Subcutaneous adipose tissue (tissue), 4 donors: ENCODE data around the gene FOXD2. TPM values are rescaled to one million over a fixed set of nuclear protein-coding genes. Genes with fewer than 3 reads are reported as not detected.

Experiments used
- CTCF ChIP-seq: fragments of 450-650 bp; IDR thresholded peaks from one replicate; pipeline ENCODE4 v1.5.1; 2016; ENCODE audit warnings: low read depth, mild to moderate bottlenecking, control low read depth, antibody characterized with exemption, moderate library complexity
- total RNA-seq, 4 donors: library from RNA; depleted of rRNA; stranded (reverse); fragments of >200 nt; gene quantifications; one replicate each; pipeline ENCODE4 v1.1.0, GENCODE V29; 2016

The FOXD2 gene
- total RNA-seq, 4 donors from 2014 or later = under 0.01 to 0.38 (median 0.17) TPM; not detected in 1

DNA sequence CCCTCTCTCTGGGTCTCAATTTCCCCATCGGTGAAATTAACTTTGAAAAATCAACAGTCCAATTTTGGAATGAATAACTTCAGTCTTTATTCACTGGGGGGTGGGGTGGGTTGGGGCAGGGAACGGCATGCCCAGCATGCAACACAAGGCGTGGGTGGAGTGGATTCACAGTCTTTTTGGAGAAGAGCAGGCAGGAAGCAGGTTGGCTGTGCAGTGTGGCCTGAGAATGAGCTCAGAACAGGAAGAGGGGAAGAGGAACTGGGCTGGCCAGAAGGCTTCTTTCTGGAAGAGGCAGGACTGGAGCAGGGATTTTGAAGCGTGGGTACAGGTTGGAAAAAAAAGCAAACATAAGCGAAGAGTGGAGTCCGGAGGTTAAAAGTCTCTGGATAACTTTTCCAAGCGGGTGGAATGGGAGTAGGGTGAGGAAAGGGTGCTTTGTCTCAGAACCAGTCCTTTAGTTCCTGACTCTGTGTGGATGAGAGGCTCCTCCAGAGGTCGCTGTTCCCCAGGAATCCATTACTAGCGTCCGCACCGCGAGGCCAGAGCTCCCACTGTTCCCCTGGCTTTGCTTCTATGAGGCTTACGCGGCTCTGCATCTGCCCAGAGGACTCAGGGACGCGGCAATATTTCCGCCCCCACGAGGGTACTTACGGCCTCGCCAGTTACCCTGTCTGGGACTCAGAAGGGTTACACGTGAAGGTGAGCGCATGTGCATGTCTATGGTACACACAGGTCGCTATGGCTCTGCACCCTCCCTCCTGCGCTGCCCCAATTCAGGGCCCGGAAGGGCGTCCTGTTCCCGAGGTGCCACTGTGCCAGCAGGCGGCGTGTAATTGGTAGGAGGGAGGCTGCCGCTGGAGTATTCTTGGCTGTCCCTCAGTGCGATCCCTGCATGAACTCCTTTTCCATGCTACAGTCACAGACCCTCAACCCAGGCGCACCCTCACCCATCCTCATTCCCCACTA lies 5.5 kb upstream of the FOXD2 start:
- no peak for TF ChIP-seq CTCF

- no peak for TF ChIP-seq CTCF
These were observed 4.8 kb upstream of the FOXD2 start for GRCh38 chr1:47433037-47433421.

DNA sequence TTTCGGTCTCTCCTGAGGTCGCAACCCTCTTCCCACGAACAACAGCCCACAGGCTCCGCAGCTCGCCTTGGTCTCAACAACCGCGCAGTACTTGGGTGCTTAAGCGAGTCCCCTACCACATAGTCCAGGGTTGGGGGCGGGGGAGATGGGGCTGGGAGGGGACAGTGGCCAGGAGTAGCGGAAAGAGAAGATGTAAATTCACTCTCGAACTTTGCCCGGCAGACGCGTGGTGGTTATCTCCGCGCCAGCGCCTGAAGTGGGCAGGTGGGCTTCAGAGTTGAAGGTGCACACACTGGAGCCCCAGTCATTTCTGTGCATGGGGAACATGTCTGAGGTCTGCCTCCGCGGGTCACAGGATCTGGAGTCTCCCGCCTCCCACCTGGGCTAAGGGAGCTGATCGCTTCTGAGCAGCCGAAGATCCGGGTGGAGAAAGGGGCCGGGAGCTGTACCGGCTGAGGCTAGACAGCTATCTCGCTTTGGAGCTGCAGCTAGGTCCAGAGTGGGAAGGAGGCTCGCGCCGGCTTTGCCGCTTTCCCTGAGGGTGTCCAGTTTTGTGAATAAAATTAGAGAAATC lies 4.3 kb upstream of the FOXD2 start:
- TF ChIP-seq CTCF = no peak

DNA sequence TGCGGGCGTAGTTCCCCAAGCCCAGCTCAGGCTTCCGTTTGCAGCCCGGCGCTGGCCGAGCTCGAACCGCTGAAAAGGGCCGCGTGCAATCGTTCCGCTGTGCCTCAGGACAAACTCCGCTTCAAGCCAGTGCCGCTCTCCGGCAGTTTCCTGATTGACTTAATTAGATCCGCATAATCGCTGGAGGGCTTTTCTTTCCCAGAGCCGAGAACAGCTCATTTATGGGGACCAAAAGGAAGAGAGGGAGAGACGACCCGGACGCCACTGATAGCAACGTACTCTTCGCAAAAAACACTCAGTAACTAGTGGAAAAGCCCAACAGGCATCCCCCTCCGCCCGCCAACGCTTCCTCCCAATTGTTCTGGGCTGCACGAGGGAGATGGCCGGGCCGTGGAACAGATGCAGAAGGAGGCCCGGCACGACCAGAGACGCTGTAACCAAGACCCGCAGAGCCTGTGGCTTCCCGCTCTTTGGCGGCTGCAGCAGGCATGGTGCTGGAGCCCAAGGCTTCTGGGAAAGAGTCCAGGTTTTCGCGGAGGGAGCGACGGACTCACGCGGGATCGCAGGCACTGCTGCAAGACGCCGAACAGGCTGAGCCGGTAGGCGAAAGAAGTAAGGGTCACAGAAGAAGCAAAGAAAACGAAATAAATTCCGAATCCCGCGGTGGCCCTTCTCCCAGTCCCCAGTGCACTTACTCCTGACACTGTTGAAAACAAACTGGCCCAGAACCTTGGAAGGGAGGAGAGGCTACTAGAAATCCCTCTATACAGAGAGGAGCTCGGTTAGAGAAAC lies 3.6 kb upstream of the FOXD2 start:
- no peak for TF ChIP-seq CTCF

GRCh38 chr1:47435506-47436303 lies 2.1 kb upstream of the FOXD2 start:
- no peak for TF ChIP-seq CTCF

DNA sequence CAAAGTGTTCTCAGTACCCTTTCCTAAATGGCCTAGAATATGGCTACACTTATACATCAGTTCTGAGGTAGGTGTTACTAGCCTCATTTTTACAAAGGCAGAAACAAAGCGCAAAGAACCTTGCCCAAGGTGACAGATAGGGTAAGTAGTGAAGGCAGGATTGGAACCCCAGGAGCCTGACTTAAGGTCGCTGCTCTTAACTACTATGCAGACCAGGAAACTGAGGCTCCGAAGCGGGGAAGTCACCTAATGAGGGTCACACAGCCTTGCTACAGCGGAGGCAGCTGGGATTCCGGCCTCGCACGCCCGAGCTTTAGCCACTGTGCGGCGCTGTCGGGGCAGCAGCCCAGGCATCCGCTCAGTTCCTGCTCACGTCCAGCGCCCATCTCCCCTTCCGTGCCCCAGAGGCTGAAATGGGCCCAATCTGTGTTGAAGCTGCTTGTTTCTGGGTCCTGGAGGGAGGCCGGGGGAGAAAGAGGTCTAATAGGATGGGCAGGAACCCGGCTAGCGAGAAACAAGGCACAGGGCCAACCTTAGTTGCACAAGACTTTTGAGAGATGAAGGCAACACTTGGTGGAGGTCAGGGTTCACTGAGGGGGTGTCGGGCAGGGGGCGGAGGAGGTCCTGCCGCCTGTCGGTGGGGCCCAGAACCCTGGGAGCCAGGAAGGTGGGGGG lies 1.4 kb upstream of the FOXD2 start:
- TF ChIP-seq CTCF = no peak
